C4-2B (cell line): ENCODE results near the gene MRGPRF.
A peak's percentile ranks its signal among the peaks of the same experiment; 100 is the strongest.
"Not testable (repeated sequence)": the region's sequence is repeated elsewhere in the genome, so short reads cannot be mapped to it uniquely, and the experiment has no call there.

Source experiments
- H3K27ac ChIP-seq: fragments of 450-650 bp; 2 replicates; pipeline ENCODE4 v1.5.1; 2017
- CTCF ChIP-seq: fragments of 450-650 bp; conservative IDR thresholded peaks from 2 replicates; pipeline ENCODE4 v1.5.1; 2017; ENCODE audit warnings: mild to moderate bottlenecking
- ZFX ChIP-seq: fragments of 450-650 bp; IDR thresholded peaks from 2 replicates; pipeline ENCODE4 v1.6.1; 2017

MRGPRF gene

GRCh38 chr11:68977781-68978625, 35.0 kb downstream of the MRGPRF start:
- TF ChIP-seq ZFX (no peak), CTCF (no peak)
- H3K27ac ChIP-seq = no peak overlapping the region

GRCh38 chr11:68976563-68976962, 36.5 kb downstream of the MRGPRF start:
- no peak overlapping the region for H3K27ac ChIP-seq
- TF ChIP-seq CTCF (no peak), ZFX (no peak)

GRCh38 chr11:68976095-68976494, 37.0 kb downstream of the MRGPRF start:
- TF ChIP-seq ZFX (no peak), CTCF (no peak)
- H3K27ac ChIP-seq = no peak overlapping the region

- no peak for TF ChIP-seq CTCF
- TF ChIP-seq ZFX = no peak
These were observed 38.4 kb downstream of the MRGPRF start for GRCh38 chr11:68974421-68975194.

GRCh38 chr11:68973706-68974105, 39.3 kb downstream of the MRGPRF start:
- not testable (repeated sequence) for H3K27ac ChIP-seq

More at GRCh38 chr11:68974421-68975194, 38.4 kb downstream of the MRGPRF start:
- H3K27ac ChIP-seq = peak overlapping the region; percentile 6; the same call in 1 of the 2 replicates

GRCh38 chr11:68973219-68973618, 39.8 kb downstream of the MRGPRF start:
- no peak for TF ChIP-seq ZFX
- H3K27ac ChIP-seq = peak overlapping the region; percentile 5; the same call in 1 of the 2 replicates

- H3K27ac ChIP-seq = no peak overlapping the region
- TF ChIP-seq ZFX = no peak
- no peak for TF ChIP-seq CTCF
These were observed 42.0 kb downstream of the MRGPRF start for GRCh38 chr11:68970921-68971636.

GRCh38 chr11:68969386-68969785, 43.7 kb downstream of the MRGPRF start:
- H3K27ac ChIP-seq = no peak overlapping the region
- TF ChIP-seq CTCF = no peak
- TF ChIP-seq ZFX = no peak
